ENCODE data around the gene DRAP1. TPM values are rescaled to one million over a fixed set of nuclear protein-coding genes. Genes with fewer than 3 reads are reported as not detected.

Gene DRAP1
- total RNA-seq, 2 donors from 2014 or later: 83.8 to 103 TPM

DNA sequence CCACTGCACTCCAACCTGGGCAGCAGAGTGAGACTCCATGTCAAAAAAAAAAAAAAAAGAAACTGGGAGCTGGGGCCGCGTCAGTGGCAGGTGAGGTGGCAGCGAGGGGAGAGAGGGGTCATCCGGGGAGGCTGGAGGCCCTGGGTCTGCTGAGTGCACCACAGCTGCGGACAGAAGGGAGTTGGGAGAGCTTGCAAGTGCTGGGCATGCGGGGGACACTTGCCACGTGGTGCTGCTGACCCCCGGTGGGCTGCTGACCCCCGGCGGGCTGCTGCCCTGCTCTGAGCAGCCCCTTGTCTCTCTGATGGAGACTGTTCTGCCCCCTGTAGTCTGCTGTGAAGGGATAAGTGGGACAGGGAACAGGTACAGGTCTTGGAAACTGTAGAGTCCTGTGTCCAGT is 2.6 kb downstream of the DRAP1 start:
- TF ChIP-seq, protein P1, sequence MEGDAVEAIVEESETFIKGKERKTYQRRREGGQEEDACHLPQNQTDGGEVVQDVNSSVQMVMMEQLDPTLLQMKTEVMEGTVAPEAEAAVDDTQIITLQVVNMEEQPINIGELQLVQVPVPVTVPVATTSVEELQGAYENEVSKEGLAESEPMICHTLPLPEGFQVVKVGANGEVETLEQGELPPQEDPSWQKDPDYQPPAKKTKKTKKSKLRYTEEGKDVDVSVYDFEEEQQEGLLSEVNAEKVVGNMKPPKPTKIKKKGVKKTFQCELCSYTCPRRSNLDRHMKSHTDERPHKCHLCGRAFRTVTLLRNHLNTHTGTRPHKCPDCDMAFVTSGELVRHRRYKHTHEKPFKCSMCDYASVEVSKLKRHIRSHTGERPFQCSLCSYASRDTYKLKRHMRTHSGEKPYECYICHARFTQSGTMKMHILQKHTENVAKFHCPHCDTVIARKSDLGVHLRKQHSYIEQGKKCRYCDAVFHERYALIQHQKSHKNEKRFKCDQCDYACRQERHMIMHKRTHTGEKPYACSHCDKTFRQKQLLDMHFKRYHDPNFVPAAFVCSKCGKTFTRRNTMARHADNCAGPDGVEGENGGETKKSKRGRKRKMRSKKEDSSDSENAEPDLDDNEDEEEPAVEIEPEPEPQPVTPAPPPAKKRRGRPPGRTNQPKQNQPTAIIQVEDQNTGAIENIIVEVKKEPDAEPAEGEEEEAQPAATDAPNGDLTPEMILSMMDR (conservative IDR thresholded peaks at IDR 0.05): no peak
- no peak overlapping the region for H3K4me3 Mint-ChIP-seq
- H3K9me3 Mint-ChIP-seq: no peaks in the 10 kb centered on the region
- Histone ChIP-seq H3K27ac (ENCODE audit: low read depth, low read length) (no peak overlapping the region), H3K4me1 (ENCODE audit: control insufficient read depth, insufficient read depth, low read length) (peaks cover 7% of the 10 kb centered on the region), H3K36me3 (ENCODE audit: control insufficient read depth, insufficient read depth, low read length) (peaks cover 15% of the 10 kb centered on the region), H3K9me3 (ENCODE audit: control insufficient read depth, low read length) (no peaks in the 10 kb centered on the region), H3K27me3 (ENCODE audit: control insufficient read depth, insufficient read depth, low read length, poor library complexity, severe bottlenecking) (no peaks in the 10 kb centered on the region), H3K4me3 (ENCODE audit: low read length) (no peak overlapping the region), H3K9ac (ENCODE audit: extremely low read depth, low read length, poor library complexity, severe bottlenecking) (no peak overlapping the region)
- DNase-seq: no peak
- H3K27me3 Mint-ChIP-seq (ENCODE audit: insufficient read depth): no peaks in the 10 kb centered on the region
- H3K36me3 Mint-ChIP-seq (ENCODE audit: low read depth): peaks cover 19% of the 10 kb centered on the region
- 94 to 98% methylated on average over 8 to 10 of the region's 10 CpGs for WGBS, 2 experiments (ENCODE audit: insufficient coverage in 1 of 2, insufficient read length in 1 of 2)
- H3K27ac Mint-ChIP-seq: no peak overlapping the region
- H3K4me1 Mint-ChIP-seq: no peaks in the 10 kb centered on the region

DNA sequence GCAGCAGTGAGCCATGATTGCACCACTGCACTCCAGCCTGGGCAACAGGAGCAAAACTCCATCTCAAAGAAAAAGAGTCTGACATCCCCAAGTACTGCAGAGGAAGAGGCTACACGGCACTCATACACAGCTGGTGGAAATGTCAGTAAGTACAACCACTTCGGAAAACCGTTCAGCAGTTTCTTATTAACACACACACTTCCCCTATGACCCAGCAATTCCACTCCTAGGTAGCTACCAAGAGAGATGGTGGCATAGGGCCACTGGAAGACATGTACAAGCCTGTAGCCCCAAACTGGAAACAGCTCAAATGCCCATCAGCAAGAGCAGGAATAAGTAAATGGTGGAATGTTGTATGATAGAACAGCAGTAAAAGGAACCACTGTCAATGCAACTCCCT is 3.3 kb downstream of the DRAP1 start:
- Mint-ChIP-seq H3K27ac (no peak overlapping the region), H3K4me1 (peaks cover 1% of the 10 kb centered on the region), H3K9me3 (no peaks in the 10 kb centered on the region), H3K27me3 (ENCODE audit: insufficient read depth) (no peaks in the 10 kb centered on the region), H3K36me3 (ENCODE audit: low read depth) (peaks cover 19% of the 10 kb centered on the region), H3K4me3 (no peak overlapping the region)
- TF ChIP-seq, protein P1 (conservative IDR thresholded peaks at IDR 0.05): no peak
- Histone ChIP-seq H3K36me3 (ENCODE audit: control insufficient read depth, insufficient read depth, low read length) (peaks cover 8% of the 10 kb centered on the region), H3K27me3 (ENCODE audit: control insufficient read depth, insufficient read depth, low read length, poor library complexity, severe bottlenecking) (no peaks in the 10 kb centered on the region), H3K4me1 (ENCODE audit: control insufficient read depth, insufficient read depth, low read length) (peaks cover 6% of the 10 kb centered on the region), H3K27ac (ENCODE audit: low read depth, low read length) (no peak overlapping the region), H3K9me3 (ENCODE audit: control insufficient read depth, low read length) (no peaks in the 10 kb centered on the region), H3K9ac (ENCODE audit: extremely low read depth, low read length, poor library complexity, severe bottlenecking) (no peak overlapping the region), H3K4me3 (ENCODE audit: low read length) (no peak overlapping the region)
- 98% methylated on average over 3 of the region's 3 CpGs; no CpG with 5 or more reads in 1 of the 2 experiments for WGBS, 2 experiments (ENCODE audit: insufficient coverage in 1 of 2, insufficient read length in 1 of 2)
- DNase-seq: no peak

DNA sequence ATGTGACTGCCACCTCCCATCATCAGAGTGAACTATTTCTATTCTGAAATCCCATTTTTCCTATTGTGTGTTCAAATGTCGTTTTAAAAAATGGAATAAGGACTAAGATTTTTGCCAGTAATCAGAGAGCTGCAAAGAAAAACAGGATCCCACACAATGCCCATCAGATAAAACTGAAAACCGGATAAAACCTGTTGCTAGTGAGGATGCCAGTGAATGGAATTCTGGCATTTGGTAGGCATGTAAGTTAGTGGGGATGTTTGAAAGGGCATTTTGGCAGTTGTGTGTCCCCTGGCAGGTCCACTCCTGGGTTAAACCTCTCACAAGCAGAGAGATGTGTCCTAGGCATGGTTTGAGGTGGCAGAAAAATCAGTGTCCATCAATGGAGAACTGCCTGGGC is 6.2 kb downstream of the DRAP1 start:
- Histone ChIP-seq H3K9ac (ENCODE audit: extremely low read depth, low read length, poor library complexity, severe bottlenecking) (no peak overlapping the region), H3K4me1 (ENCODE audit: control insufficient read depth, insufficient read depth, low read length) (no peaks in the 10 kb centered on the region), H3K9me3 (ENCODE audit: control insufficient read depth, low read length) (no peaks in the 10 kb centered on the region), H3K27ac (ENCODE audit: low read depth, low read length) (no peak overlapping the region), H3K4me3 (ENCODE audit: low read length) (no peak overlapping the region), H3K27me3 (ENCODE audit: control insufficient read depth, insufficient read depth, low read length, poor library complexity, severe bottlenecking) (no peaks in the 10 kb centered on the region), H3K36me3 (ENCODE audit: control insufficient read depth, insufficient read depth, low read length) (peaks cover 7% of the 10 kb centered on the region)
- 83 to 85% methylated on average over 2 of the region's 2 CpGs for WGBS, 2 experiments (ENCODE audit: insufficient coverage in 1 of 2, insufficient read length in 1 of 2)
- no peak for DNase-seq
- Mint-ChIP-seq H3K27ac (no peak overlapping the region), H3K27me3 (ENCODE audit: insufficient read depth) (no peaks in the 10 kb centered on the region), H3K4me1 (peaks cover 7% of the 10 kb centered on the region), H3K4me3 (no peak overlapping the region), H3K36me3 (ENCODE audit: low read depth) (peaks cover 19% of the 10 kb centered on the region), H3K9me3 (no peaks in the 10 kb centered on the region)
- TF ChIP-seq, protein P1 (conservative IDR thresholded peaks at IDR 0.05): no peak

Measured in endodermal cell (in vitro differentiated cells).